AG08396 (cell line): Measurements from ENCODE around the gene CGREF1.

Experiments
- DNase-seq: peaks from one replicate; pipeline ENCODE4 v3.0.0; 2012; ENCODE audit warnings: low spot score, mixed read lengths

Gene CGREF1, protein sequence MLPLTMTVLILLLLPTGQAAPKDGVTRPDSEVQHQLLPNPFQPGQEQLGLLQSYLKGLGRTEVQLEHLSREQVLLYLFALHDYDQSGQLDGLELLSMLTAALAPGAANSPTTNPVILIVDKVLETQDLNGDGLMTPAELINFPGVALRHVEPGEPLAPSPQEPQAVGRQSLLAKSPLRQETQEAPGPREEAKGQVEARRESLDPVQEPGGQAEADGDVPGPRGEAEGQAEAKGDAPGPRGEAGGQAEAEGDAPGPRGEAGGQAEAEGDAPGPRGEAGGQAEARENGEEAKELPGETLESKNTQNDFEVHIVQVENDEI

DNA sequence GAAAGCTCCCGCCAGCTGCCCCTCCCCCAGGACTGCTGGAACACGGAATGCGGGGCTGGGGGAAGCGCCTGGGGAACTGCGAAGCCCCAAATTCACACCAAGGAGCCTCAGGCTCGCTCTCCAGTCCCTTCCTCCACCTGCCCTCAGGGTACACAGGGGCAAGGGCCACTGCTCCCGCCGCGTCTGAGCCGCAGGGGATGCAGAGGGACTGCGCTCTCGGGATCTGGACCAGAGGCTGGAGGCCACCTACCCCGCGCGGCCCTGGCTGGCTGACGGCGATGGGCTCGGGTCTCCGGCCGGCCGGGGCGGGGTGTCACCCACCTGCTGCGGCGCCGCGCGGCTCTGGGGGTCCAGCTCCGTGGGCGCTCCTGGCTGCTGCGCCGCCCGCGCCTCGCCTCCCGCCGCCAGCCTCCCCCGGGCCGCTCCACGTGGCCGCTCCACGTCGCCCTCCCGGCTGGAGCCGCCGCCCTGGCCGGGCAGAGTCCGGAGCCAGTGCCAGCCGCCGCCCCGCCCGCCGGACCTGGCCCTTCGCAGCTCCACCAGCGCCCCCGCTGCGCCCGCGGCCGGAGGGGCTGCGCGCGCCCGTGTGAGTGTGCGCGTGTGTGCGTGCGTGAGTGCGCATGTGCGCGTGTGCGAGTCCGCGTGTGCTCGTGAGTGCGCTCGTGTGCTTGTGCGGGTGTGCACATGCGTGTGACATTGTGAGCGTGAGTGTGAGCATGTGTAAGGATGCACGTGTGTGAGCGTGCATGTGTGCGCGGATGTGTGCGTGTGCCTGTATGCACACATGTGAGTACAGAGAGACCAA, at the start of gene CGREF1:
Gene CGREF1 (minus strand): TSS at position 604 of the 805 bp plus-strand sequence. CDS start 14,762 bp downstream, outside the sequence.
- peak; percentile 48 for DNase-seq

DNA sequence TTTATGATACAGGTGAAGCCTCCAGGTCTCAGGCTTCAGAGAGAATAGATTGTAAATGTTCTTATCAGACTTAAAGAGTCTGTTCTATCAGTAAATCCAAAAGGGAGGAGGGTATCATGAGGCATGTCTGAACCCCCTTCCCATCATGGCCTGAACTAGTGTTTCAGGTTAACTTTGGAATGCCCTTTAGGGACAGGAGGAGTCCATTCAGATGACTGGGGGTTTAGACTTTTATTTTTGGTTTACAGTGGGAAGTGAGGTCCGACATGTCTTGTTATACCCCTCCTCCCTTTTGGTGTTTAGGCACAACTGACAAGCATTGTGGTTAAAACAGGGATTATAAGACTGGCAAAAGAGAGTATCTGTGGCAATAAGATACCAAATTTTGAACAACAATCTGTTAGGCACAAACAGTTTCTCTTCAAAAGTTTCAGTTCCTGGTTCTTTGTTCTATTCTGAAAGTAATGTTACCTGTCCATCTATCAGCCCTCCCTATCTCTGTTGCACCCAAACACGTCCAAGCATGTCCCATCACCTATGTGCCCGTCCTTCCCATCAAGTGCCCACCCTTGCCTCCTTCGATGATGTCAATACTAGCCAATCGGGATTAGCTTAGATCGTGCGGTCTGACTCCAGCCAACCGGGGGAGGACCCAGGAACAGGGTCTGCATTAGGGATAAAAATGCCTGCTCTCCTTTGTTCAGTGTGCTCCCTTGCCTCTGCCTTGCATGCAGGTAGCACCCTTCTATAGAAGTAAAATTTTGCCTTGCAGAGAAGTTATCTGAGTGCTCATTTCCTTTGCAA, 46.2 kb upstream of the CGREF1 start:
- no peak for DNase-seq

DNA sequence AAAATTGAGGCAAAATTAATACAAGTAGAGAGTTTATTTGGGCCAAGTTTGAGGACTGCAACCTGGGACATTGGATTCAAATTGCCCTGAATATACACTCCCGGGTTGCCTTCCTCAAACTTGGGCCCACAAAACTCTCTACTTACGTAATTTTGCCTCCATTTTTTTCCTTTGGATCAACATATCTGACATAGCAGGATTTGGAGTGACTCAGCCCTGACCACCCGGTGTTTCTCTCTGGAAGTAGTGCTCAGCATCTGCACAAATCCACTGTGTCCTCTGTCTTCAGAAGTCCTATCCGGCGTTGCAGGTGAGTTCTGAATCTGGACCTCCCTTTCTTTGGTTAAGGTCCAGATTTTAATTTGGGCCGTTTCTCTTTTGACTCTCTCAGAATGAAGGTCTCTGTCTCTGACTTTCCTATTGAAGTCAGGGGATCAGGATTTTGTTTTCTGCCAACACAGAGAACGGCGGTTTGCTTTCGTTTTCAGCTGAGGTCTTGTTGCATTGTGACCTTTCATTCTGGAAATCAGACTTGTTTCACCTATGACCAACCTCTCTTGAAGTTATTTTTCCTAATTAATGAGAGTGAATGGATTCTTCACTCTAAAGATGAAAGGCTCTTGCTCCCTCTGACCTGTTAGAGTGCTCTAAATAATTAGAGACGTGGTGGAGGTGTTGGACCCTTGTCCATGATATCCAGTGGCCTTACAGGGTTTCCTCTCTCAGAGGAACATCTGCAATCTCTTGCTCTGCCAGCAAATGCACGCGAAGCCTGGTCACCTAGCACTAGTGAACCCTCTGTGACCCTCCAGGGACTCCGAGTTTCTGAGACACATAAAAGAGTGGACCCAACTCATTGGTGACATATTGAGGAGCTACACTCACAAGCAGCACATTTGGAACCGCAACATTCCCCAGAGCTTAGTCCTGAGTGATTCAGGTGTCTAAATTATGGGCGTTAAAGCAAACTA, 43.5 kb upstream of the CGREF1 start:
- peak; percentile 47 for DNase-seq

- no peak for DNase-seq
Observed at GRCh38 chr2:27160191-27160590, 41.3 kb upstream of the CGREF1 start.

- DNase-seq, result no peak
Observed at GRCh38 chr2:27159271-27159670, 40.3 kb upstream of the CGREF1 start.

GRCh38 chr2:27158468-27158867, 39.5 kb upstream of the CGREF1 start:
- DNase-seq, result no peak

- no peak for DNase-seq
Observed at GRCh38 chr2:27155069-27155520, 36.2 kb upstream of the CGREF1 start.

DNA sequence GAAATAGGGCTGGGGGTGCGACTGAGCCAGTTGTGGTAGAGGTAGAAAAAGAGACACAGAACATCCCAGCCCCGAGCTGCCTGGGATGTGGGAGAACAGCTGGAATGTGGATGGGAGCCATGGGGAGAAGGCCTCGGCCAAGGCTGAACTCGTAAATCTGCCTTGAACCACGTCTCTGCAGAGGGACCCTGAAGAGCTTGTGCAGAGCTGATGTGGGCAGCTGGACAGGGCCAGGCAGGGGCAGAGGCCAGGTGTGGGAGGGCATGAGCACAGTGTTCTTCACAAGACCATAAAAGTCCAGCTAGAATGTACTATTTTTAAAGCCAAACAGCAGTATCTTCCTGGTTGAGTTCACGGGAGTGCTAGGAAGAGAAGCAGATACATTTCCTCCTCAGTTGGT, 35.6 kb upstream of the CGREF1 start:
- no peak for DNase-seq

GRCh38 chr2:27152796-27153464, 34.0 kb upstream of the CGREF1 start:
- peak; percentile 64 for DNase-seq

DNA sequence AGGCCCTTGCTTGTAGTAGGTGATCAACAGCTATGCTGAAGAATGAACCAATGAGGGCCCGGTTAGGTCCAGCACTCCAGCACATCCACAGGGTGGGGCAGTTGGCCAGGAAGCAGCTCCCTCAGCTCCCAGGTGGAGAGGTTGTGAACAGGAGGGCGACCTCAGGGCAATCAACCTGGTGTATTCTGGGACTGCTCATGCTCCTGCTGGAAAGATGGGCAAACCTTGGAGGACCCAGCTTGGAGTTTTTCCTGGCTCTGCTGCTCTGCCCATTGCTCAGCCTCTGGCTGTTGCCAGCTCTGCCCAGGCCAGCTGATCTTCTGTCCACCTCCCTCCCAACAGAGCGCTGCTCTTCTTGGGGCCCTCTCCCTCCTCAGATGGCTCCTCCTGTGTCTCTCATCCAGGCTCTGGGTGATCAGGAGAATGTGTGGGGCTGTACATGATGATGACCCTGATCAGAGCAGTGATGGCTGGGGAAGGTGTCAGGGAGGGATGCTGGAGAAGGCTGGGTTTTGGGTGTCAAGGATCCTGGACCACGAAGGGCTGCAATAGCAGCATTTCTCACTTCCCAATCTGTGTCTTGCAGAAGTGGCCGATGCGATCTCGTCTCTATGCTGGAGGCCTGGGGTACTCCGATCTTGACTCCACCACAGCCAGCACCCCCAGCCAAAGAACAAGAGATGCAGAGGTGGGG, 33.3 kb upstream of the CGREF1 start:
- no peak for DNase-seq

GRCh38 chr2:27150639-27151230, 31.8 kb upstream of the CGREF1 start:
- DNase-seq, result no peak

DNA sequence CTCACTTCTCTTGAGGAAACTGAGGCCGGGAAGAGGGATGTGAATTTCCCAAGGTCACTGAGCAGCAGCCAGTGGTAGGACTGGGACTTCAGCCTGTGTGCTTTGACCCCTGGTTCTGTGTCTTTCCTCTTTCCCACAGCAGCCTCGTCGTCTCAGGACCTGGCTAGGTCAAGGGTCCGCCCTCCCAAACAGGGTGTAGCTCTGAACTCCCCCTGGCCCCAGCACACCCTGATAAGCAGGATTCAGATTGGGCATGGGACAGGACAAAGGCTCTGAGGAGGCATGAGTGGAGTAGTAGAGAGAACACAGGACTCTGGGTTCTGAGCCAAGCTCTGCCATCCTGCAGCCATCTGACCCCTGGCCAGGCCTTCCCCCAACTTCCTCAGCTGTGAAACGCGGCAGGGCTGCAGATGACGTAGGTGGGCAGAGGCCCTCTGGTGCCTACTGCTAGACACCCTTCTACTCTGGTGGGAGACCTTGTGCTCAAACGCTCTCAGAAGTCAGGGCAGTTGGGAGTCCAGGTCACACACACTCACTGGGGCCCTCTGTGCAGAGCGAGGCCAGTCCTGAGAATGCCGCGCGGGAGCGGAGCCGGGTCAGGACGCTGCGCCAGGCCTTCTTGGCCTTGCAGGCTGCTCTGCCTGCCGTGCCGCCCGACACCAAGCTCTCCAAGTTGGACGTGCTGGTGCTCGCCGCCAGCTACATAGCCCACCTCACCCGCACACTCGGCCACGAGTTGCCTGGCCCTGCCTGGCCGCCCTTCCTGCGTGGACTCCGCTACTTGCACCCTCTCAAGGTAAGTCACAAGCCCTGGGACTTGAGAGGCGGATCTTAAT, 30.9 kb upstream of the CGREF1 start:
- no peak for DNase-seq

DNA sequence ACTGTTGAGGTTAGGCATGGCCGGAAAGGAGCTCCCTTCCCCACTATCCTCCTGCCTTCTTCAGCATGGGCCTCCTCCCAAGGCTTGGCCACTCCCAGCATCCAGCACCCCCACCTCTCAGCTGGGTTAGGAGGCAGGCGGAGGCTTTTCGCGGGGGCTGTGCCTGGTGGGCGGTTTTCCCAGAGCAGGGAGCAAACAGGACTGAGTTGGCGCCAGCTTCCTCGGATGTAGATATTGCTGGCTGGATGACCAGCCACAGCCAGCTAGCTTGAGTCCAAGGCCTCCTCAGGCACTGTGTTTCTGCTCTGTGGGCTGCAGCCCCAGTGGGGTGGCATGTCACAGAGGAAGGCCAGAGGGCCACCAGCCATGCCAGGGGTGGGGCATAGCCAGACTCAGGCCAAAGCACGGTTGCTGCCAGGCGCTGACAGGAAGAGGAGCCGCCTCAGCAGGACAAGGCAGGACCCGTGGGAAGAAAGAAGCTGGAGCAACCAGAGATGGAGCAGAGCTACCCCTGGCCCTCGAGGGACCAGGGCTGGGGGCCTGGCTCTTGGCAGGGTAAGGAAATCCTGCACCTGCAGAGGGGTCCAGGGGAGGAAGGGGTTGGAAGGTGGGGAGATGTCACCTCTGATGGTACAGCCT, 30.0 kb upstream of the CGREF1 start, which contains the start of gene TCF23:
Gene TCF23 (plus strand): TSS at position 204 of the 639 bp plus-strand sequence. CDS start 130 bp downstream, at position 334.
- no peak for DNase-seq

GRCh38 chr2:27147935-27148334, 29.0 kb upstream of the CGREF1 start:
- no peak for DNase-seq

GRCh38 chr2:27145682-27146081, 26.8 kb upstream of the CGREF1 start:
- no peak for DNase-seq

DNA sequence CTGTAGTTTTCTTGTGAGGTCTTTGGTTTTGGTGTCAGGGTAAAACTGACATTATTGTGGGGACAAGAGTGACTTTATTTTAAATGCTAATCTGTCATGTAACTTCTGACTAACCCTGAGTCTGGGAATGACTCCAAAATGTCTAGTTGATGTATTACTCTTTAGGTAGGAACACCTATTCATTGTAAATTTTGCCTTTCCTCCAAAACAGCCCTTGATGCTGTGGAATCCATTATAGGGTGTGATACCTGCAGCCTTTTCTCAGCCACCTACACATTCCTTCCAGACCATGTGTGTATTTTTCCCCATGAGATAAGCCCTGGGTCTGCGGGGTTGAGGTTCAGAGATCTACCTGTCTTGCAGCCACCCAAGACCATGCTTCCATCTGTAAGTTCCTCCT, 24.4 kb upstream of the CGREF1 start:
- DNase-seq, result no peak

DNA sequence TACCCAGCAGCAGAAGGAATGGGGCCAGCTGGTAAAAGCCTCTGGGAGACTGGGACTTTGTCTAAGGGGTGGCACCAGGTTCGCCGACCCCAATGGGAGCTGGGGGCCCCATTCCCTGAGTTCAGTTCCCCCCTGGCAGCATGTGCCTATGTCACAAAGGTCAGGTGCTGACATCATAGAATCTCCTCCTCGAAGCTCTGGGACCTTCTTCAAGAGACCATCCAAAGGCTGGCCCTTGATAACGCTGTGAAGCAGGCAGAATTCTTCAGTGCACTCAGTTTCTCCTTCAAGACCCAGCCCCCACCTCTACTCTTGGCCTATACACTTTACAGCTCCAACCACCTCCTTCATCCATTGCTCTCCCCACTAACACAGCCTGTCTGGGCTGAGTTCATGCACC, 20.4 kb upstream of the CGREF1 start, which contains the start of gene PRR30:
Gene PRR30 (minus strand): TSS at position 101 of the 400 bp plus-strand sequence. CDS start 1,081 bp downstream, outside the sequence.
- no peak for DNase-seq

GRCh38 chr2:27138111-27138510, 19.2 kb upstream of the CGREF1 start:
- DNase-seq, result no peak
